ENCODE measurements around the gene TOX2.

DNA sequence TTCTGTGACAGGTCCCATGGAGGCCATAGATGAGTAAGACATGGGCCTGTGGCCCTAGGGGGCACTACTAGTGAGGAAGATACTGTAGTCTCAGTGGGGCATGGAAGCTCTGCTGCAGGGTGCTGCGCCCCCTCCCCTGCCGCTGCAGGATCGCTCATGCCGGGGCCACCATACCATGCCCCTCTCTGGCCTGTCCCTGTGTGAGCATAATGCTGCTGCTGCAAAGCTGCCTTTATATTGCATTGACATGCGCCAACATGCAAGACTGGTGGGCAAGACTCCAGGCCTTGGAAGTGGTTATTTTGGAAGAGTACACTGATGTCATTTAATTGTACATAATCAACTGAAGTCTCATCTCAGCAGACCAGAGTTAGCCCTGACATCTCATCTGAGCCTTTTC is 60.0 kb downstream of the TOX2 start:
- TF ChIP-seq GATA2 (IDR thresholded peaks at IDR 0.05; ENCODE audit: low read depth, low read length), result no peak
- TF ChIP-seq GATA3 (IDR thresholded peaks at IDR 0.05; ENCODE audit: low read depth, low read length), result no peak
